Endothelial cell of umbilical vein (primary cell): ENCODE measurements around the gene ZNF556. TPM values are rescaled to one million over a fixed set of nuclear protein-coding genes. Genes with fewer than 3 reads are reported as not detected.

ENCODE experiments used
- BruUV-seq: library from RNA; stranded (reverse); fragments of 400-500 nt; replicated peaks from 2 replicates; lab custom pipeline; 2021; lab: Mats Ljungman, UMichigan
- CTCF ChIA-PET: fragments of 300-600, 350-600 bp; sonication (Branson Sonifier 250); formaldehyde crosslinking; loops from one replicate; lab custom pipeline; 2021; ENCODE audit warnings: antibody characterized with exemption, inconsistent platforms; lab: Charles Lee
- POLR2A ChIA-PET: fragments of 300-600, 350-600 bp; sonication (Branson Sonifier 250); formaldehyde crosslinking; loops from one replicate; lab custom pipeline; 2021; ENCODE audit warnings: antibody characterized with exemption, inconsistent platforms; lab: Charles Lee
- DNase-seq: peaks from one replicate; pipeline ENCODE4 v3.0.0-alpha.2; 2011; ENCODE audit warnings: low read depth, low spot score
- FAIRE-seq: peaks from 2 replicates; lab custom pipeline; 2011; peaks lifted over from hg19 to GRCh38; lab: Jason Lieb, UNC
- H2AFZ ChIP-seq: 2 replicates; pipeline ENCODE4 v1.6.0; 2012; ENCODE audit warnings: low read depth, low read length, control low read depth, inconsistent platforms
- H3K27ac ChIP-seq: 2 replicates; pipeline ENCODE4 v1.5.1; 2011; ENCODE audit warnings: low read depth, mild to moderate bottlenecking, control low read depth, low read length, moderate library complexity; ENCODE audit not compliant: insufficient read depth
- H3K27me3 ChIP-seq, 2 experiments: 2 replicates each; pipeline versions ENCODE4 v1.6.0 to v1.6.1; 2011; ENCODE audit warnings: low read length in 2 of 2, mixed read lengths in 1 of 2; ENCODE audit not compliant: control insufficient read depth in 2 of 2, insufficient read depth in 2 of 2
- H3K36me3 ChIP-seq, 2 experiments: 2 replicates in 1 of 2; 3 replicates in 1 of 2; pipeline ENCODE4 v1.5.1; 2011; ENCODE audit warnings: low read length in 2 of 2, mild to moderate bottlenecking in 1 of 2, moderate library complexity in 1 of 2; ENCODE audit not compliant: control insufficient read depth in 2 of 2, insufficient read depth in 2 of 2; ENCODE audit errors: extremely low read depth in 1 of 2
- H3K4me1 ChIP-seq: 3 replicates; pipeline ENCODE4 v1.5.1; 2011; ENCODE audit warnings: mild to moderate bottlenecking, low read length; ENCODE audit not compliant: control insufficient read depth, insufficient read depth; ENCODE audit errors: extremely low read depth
- H3K4me2 ChIP-seq: 2 replicates; pipeline ENCODE4 v1.6.1; 2011; ENCODE audit warnings: low read length, control low read depth, mixed read lengths; ENCODE audit not compliant: insufficient read depth
- H3K4me3 ChIP-seq, 3 experiments: fragments of 200-600 bp in 1 of 3; sonication (generic), shearing (Covaris generic) in 1 of 3; replicated peaks in 1 of 3; 2 replicates each; pipeline ENCODE4 v1.5.1; 2011 to 2016; ENCODE audit warnings: control low read depth in 3 of 3, low read length in 3 of 3, mild to moderate bottlenecking in 2 of 3, inconsistent platforms in 1 of 3, low read depth in 1 of 3, moderate library complexity in 1 of 3; ENCODE audit not compliant: insufficient read depth in 1 of 3
- H3K79me2 ChIP-seq: 2 replicates; pipeline ENCODE4 v1.6.0; 2012; ENCODE audit warnings: low read length, inconsistent platforms; ENCODE audit not compliant: control insufficient read depth, insufficient read depth
- H3K9ac ChIP-seq: replicated peaks from 2 replicates; pipeline ENCODE3; 2011; ENCODE audit warnings: low read length, control low read depth; ENCODE audit not compliant: insufficient read depth; ENCODE audit errors: extremely low read depth
- H3K9me1 ChIP-seq: replicated peaks from 3 replicates; pipeline ENCODE4 v1.6.0; 2011; ENCODE audit warnings: mild to moderate bottlenecking, low read length; ENCODE audit not compliant: control insufficient read depth, insufficient read depth; ENCODE audit errors: extremely low read depth
- H3K9me3 ChIP-seq: replicated peaks from 2 replicates; pipeline ENCODE4 v1.5.1; 2012; ENCODE audit warnings: low read length, inconsistent platforms; ENCODE audit not compliant: control insufficient read depth, insufficient read depth
- H4K20me1 ChIP-seq: replicated peaks from 2 replicates; pipeline ENCODE3; 2011; ENCODE audit warnings: mild to moderate bottlenecking, low read length; ENCODE audit not compliant: control insufficient read depth, insufficient read depth; ENCODE audit errors: extremely low read depth
- CTCF ChIP-seq, 2 donors: IDR thresholded peaks; 1 replicate in 1 of 2; 2 replicates in 1 of 2; pipeline ENCODE4 v1.5.1; 2011; ENCODE audit warnings: low read length in 2 of 2, mild to moderate bottlenecking in 2 of 2, moderate library complexity in 2 of 2, control low read depth in 1 of 2, inconsistent platforms in 1 of 2, low read depth in 1 of 2; ENCODE audit not compliant: insufficient read depth in 1 of 2; ENCODE audit errors: extremely low read depth in 1 of 2
- EZH2 ChIP-seq: IDR thresholded peaks from 2 replicates; pipeline ENCODE4 v1.6.1; 2012; ENCODE audit warnings: borderline replicate concordance, low read depth, mild to moderate bottlenecking, moderate library complexity, low read length, inconsistent platforms; ENCODE audit not compliant: severe bottlenecking
- GATA2 ChIP-seq: IDR thresholded peaks from 2 replicates; pipeline ENCODE4 v1.7.0; 2011; ENCODE audit warnings: low read depth, mild to moderate bottlenecking, moderate library complexity, mixed read lengths, low read length; ENCODE audit not compliant: insufficient read length, insufficient read depth
- MAX ChIP-seq: IDR thresholded peaks from 2 replicates; pipeline ENCODE4 v1.6.1; 2011; ENCODE audit not compliant: insufficient read depth, insufficient read length
- MYC ChIP-seq: IDR thresholded peaks from one replicate; pipeline ENCODE4 v1.6.1; 2011; ENCODE audit warnings: mild to moderate bottlenecking, low read depth, low read length
- POLR2AphosphoS5 ChIP-seq: IDR thresholded peaks from 2 replicates; pipeline ENCODE4 v1.6.1; 2012; ENCODE audit warnings: low read depth, mild to moderate bottlenecking, control low read depth, low read length, moderate library complexity; ENCODE audit not compliant: insufficient read depth
- dilution Hi-C: fragments of 300-500 bp; cut with MboI; formaldehyde crosslinking; loops from one replicate; pipeline ENCODE4 v1.15.0; 2019; ENCODE audit warnings: low sequenced_read_pairs; ENCODE audit not compliant: extremely low pct_ligation_motif_present
- intact Hi-C: fragments of 100-400 bp; cut with micrococcal nuclease; formaldehyde crosslinking; loops from one replicate; pipeline ENCODE4 v1.10.0; 2022
- polyA plus RNA-seq, 4 experiments: library from polyadenylated mRNA; depleted of rRNA in 3 of 4; stranded (reverse) in 3 of 4; unstranded in 1 of 4; fragments of >200 nt; gene quantifications; 2 replicates each; pipeline versions ENCODE4 v1.2.1 to v1.2.3, GENCODE V29; 2011 to 2012; ENCODE audit warnings: missing spikeins in 1 of 4
- total RNA-seq: library from RNA; stranded (reverse); gene quantifications from 2 replicates; pipeline ENCODE4 v1.2.3, GENCODE V29; 2021

Gene ZNF556
- total and polyA plus RNA-seq, 2 donors (not counting 3 experiments of a cell fraction or from before 2014, with no cell fraction given): 0.01 TPM; not detected in 1

- ChIA-PET CTCF (interaction anchor here (1.0 kb wide), 1 partner anchor 65 kb away, joined by 3 read pairs; the partner anchor contains the start of gene ZNF555), POLR2A (no interaction called here)
- no peak overlapping the region for H2AFZ ChIP-seq
- H3K36me3 ChIP-seq: no peaks in the 10 kb centered on the region
- no peaks in the 10 kb centered on the region for H3K9me1 ChIP-seq
- H3K79me2 ChIP-seq: peaks cover 11% of the 10 kb centered on the region
- H3K27me3 ChIP-seq: no peaks in the 10 kb centered on the region
- BruUV-seq: no TSS peak
- no peak overlapping the region for H3K4me2 ChIP-seq
- no peaks in the 10 kb centered on the region for H4K20me1 ChIP-seq
- dilution Hi-C loops: no loop called here
- intact Hi-C loops: no loop called here
- H3K4me3 ChIP-seq: no peak overlapping the region
- no peaks in the 10 kb centered on the region for H3K9me3 ChIP-seq
- no peak for DNase-seq
- no peak for FAIRE-seq
- H3K4me1 ChIP-seq: no peaks in the 10 kb centered on the region
- no peak overlapping the region for H3K9ac ChIP-seq
- H3K27ac ChIP-seq: no peak overlapping the region
- TF ChIP-seq EZH2: no peak
- no peak for TF ChIP-seq MAX
- no peak for TF ChIP-seq CTCF (IDR thresholded peaks at IDR 0.05; ENCODE audit: extremely low read depth in 1 of 2, insufficient read depth in 1 of 2, low read depth in 1 of 2, low read length in 2 of 2)
- no peak for TF ChIP-seq GATA2
- TF ChIP-seq MYC: no peak
- no peak for TF ChIP-seq POLR2AphosphoS5
Measured at GRCh38 chr19:2906631-2907195, 39.6 kb downstream of the ZNF556 start.
